Measurements from ENCODE around the gene SUFU. TPM values are rescaled to one million over a fixed set of nuclear protein-coding genes. Genes with fewer than 3 reads are reported as not detected.
A peak's percentile ranks its signal among the peaks of the same experiment; 100 is the strongest.

The SUFU gene
- total and polyA plus RNA-seq, 2 experiments from 2014 or later = 2.8 to 5.6 TPM

- H3K4me1 Mint-ChIP-seq = peaks cover 42% of the 10 kb centered on the region
- no peaks in the 10 kb centered on the region for H3K9me2 ChIP-seq (ENCODE audit: insufficient read depth)
- peaks cover 20% of the 10 kb centered on the region for H3K27me3 Mint-ChIP-seq (ENCODE audit: insufficient read depth, low read depth, poor library complexity)
- peaks cover 10% of the 10 kb centered on the region for H3K36me3 Mint-ChIP-seq (ENCODE audit: low read depth)
- H3F3A ChIP-seq (replicated peaks; ENCODE audit: low read depth) = peaks cover 21% of the 10 kb centered on the region; the same call in 1 of the 2 replicates
- TF ChIP-seq ETS1 (IDR thresholded peaks at IDR 0.05) (no peak), NANOG (IDR thresholded peaks at IDR 0.05; ENCODE audit: borderline replicate concordance) (no peak), CREB1 (CRISPR knock-in tag; IDR thresholded peaks at IDR 0.05; ENCODE audit: low read depth) (no peak), JUNB (IDR thresholded peaks at IDR 0.05; ENCODE audit: unreplicated experiment) (no peak), REST (IDR thresholded peaks at IDR 0.05; ENCODE audit: unreplicated experiment) (no peak), ZNF114 (CRISPR knock-in tag; IDR thresholded peaks at IDR 0.05) (no peak), EZH2phosphoT487 (IDR thresholded peaks at IDR 0.05; ENCODE audit: unreplicated experiment) (no peak), ZNF462 (CRISPR knock-in tag; IDR thresholded peaks at IDR 0.05) (no peak), EZH2 (IDR thresholded peaks at IDR 0.05; ENCODE audit: low read depth, unreplicated experiment) (no peak), STAT1 (IDR thresholded peaks at IDR 0.05; ENCODE audit: unreplicated experiment) (no peak)
- H3K27me3 ChIP-seq (ENCODE audit: insufficient read depth) = peaks cover 5% of the 10 kb centered on the region; the same call in 1 of the 2 replicates
- H3K36me3 ChIP-seq (ENCODE audit: insufficient read depth) = peaks cover 4% of the 10 kb centered on the region; the same call in 1 of the 2 replicates
- ATAC-seq (peak; percentile 9), DNase-seq (ENCODE audit: low spot score) (no peak)
- peak overlapping the region; percentile 90 for H3K27ac Mint-ChIP-seq
- H3K4me1 ChIP-seq (ENCODE audit: insufficient read depth) = peaks cover 33% of the 10 kb centered on the region
- H3K4me3 ChIP-seq = peak overlapping the region; percentile 85; the same call in 1 of the 2 replicates
- no peaks in the 10 kb centered on the region for H4K20me1 ChIP-seq (replicated peaks; ENCODE audit: insufficient read depth)
- H3K79me2 ChIP-seq (replicated peaks; ENCODE audit: insufficient read depth) = peaks cover 23% of the 10 kb centered on the region; the same call in 1 of the 2 replicates
- H3K27ac ChIP-seq (ENCODE audit: low read depth) = peak overlapping the region; percentile 68
- H3K4me2 ChIP-seq = peak overlapping the region; percentile 96
- H3K4me3 Mint-ChIP-seq = peak overlapping the region; percentile 90
- no peaks in the 10 kb centered on the region for H3K9me3 Mint-ChIP-seq
- peak overlapping the region; percentile 88 for H2AFZ ChIP-seq
Observed at GRCh38 chr10:102460836-102461186, 43.0 kb upstream of the SUFU start.
